GM21447 (cell line): Measurements from ENCODE around the gene HMOX2.

Source experiments
- ATAC-seq: cut with Tn5 transposase; IDR thresholded peaks from one replicate; pipeline ENCODE4 v1.9.1; 2021; ENCODE audit not compliant: unreplicated experiment

Gene HMOX2

DNA sequence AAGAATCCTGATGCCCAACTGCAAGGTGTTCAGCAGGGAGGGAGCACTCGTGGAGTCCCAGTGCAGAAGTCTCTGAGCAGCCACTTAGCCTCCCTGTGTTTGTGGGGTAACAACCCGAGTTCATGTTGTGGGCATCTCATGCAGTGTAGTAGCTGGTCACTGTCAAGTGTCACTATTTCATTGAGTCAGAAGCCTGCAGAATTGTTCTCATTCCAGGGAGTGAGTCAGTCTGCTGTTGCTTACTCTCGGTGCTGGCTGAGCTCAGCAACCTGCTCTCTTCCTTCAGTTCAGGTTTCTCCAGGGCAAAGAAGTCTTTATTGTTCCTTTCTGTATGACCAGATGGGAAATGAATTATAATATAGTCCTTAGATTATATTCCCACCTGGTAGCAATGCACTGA is 24.1 kb downstream of the HMOX2 start:
- no peak for ATAC-seq

DNA sequence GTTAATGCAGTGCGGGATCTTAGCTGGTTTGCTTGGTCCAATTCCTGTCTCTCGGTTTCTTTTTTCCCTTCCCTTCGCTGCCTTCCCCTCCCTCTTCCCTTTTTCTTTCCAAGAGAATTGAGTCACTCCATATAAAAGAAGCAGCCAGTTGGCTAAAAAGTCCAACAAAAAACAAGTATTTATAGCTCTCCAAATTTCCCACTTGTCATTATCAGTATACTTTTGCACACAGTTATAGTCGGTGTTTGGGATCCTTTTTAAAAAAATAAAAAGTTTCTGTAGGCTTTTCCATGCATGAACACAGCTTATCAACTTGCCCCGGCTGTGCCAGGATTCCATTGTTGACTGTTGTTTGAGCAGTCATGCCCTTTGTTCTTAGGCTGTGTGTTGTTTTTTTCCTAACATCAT is 24.9 kb downstream of the HMOX2 start:
- ATAC-seq, result no peak

DNA sequence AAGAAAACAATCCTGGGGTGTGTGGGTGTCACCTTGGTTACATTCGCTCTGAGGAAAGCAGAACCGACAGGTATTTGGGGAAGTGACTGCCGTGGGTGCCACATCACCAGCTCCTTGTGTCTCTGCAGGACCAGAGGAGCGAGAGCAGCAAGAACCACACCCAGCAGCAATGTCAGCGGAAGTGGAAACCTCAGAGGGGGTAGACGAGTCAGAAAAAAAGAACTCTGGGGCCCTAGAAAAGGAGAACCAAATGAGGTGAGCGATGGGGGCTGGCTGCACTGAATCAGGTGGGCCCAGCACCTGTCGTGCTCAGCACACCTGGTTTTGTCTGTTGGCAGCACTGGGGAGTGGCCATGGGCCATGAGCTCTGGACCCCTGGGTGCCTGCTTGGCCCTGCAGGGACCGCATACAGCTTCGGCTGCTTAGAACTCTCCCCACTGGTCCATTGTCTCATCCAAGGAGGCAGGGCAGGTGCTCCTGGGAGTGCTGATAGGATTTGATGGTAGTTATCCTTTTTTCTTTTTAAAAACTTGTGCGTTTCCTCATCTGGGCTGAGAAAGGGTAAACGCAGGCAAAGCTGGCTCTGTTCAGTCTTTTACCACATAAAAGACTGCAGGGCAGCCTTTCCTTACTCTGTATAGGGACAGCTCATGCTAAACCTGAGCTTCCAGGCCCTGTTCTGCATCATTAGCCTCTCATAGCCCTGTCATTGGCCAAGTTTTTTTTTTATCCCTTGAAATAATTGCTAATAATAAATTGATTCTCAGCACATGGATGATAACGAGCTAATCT is 29.4 kb downstream of the HMOX2 start:
- peak; percentile 89 for ATAC-seq

DNA sequence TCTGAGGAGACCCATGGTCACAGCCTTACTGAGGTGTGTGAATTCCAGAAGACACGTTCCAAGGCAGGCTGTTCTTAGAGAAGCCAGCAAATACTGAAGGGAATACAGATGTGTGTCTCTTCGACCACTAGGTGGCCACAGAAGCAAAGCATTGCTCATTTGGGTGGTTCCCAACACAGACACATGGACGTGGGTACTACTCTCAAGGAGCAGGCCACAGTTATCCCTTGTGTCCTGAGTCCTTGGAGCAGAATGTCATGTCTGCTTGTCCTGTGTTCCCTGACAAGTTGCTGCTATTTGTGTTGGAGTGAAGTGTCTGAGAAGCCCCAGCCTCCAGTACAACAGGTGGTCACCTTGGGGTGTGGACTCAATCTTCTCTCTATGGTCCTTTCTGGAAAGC is 30.3 kb downstream of the HMOX2 start:
- ATAC-seq, result no peak

DNA sequence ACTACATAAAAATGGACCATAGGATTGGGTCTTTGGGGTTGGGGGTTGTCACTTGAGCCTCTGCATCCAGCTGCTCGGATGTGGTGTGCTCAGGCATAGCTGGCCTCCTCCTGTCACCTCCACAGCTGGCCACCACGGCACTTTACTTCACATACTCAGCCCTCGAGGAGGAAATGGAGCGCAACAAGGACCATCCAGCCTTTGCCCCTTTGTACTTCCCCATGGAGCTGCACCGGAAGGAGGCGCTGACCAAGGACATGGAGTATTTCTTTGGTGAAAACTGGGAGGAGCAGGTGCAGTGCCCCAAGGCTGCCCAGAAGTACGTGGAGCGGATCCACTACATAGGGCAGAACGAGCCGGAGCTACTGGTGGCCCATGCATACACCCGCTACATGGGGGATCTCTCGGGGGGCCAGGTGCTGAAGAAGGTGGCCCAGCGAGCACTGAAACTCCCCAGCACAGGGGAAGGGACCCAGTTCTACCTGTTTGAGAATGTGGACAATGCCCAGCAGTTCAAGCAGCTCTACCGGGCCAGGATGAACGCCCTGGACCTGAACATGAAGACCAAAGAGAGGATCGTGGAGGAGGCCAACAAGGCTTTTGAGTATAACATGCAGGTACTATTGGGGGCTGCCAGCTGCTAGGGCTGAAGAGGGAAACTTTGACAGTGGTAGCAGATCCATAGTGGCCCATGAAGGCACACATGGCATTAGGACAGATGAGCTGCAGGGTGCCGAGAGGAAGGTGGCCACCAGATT is 31.6 kb downstream of the HMOX2 start:
- no peak for ATAC-seq

DNA sequence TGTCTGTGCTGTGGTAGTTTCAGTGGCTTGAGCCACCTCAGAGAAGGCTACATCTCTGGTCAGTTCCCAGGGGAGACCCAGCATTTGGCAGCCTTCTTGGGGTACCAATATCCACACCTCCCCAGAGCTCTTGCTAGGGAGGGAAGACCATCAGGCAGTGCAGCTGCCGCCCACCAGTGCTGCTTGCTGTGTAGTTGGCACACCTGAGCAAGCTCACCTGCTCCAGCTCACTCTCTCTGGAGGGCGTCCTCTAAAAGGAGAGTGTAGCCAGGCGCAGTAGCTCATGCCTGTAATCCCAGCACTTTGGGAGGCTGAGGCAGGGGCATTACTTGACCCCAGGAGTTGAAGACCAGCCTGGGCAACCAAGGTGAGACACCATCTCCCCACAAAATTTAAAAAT is 32.6 kb downstream of the HMOX2 start:
- no peak for ATAC-seq

DNA sequence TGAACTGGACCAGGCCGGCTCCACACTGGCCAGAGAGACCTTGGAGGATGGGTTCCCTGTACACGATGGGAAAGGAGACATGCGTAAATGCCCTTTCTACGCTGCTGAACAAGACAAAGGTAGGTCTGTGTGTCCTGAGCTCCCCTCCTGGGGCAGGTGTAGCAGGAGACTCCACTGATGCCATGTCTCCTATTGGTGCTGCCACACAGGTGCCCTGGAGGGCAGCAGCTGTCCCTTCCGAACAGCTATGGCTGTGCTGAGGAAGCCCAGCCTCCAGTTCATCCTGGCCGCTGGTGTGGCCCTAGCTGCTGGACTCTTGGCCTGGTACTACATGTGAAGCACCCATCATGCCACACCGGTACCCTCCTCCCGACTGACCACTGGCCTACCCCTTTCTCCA is 33.2 kb downstream of the HMOX2 start:
- no peak for ATAC-seq

DNA sequence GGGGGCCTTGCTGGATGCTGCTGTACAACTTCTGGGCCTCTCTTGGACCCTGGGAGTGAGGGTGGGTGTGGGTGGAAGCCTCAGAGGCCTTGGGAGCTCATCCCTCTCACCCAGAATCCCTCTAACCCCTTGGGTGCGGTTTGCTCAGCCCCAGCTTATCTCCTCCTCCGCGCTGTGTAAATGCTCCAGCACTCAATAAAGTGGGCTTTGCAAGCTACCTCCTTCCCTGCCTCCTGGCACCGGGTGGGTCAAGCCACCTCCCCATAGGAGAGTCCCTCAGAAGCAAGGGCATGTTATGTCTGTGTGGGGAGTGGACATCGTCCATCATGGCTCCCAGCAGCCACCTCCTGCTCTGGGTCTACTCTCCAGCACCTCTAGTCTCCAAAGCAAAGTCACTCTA is 33.9 kb downstream of the HMOX2 start:
- ATAC-seq, result no peak

DNA sequence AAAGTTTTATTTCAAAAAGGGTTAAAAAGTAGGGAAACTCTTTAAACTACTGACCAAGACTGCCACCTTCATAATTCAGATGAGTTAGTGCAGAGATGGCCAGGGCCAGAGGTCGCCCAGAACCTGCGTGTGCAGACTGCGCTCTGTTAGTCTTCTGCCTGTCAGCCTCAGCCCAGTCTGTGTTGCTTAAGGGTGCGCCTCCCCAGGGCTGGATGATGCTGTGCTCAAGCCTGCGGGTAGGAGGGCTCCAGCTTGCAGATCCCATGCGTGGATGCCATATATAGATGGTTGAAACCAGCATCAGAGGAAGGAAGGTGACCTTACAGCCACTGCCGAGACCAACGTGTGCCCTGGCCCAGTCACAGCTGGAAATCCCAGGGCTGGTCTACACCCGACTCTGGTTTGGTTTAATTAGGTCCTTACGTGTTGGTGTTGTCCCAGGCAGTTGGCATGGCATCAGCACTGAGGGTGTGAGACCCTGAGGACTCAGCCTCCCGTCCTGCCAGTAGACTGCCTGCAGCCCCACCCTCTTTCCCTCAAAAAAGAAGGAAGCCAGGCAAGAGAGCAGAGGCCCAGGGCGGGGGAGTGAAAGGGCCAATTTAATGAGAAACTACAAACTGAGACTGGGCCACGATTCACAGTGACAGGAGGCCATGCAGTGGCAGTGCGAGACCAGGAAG is 34.7 kb downstream of the HMOX2 start:
- no peak for ATAC-seq

DNA sequence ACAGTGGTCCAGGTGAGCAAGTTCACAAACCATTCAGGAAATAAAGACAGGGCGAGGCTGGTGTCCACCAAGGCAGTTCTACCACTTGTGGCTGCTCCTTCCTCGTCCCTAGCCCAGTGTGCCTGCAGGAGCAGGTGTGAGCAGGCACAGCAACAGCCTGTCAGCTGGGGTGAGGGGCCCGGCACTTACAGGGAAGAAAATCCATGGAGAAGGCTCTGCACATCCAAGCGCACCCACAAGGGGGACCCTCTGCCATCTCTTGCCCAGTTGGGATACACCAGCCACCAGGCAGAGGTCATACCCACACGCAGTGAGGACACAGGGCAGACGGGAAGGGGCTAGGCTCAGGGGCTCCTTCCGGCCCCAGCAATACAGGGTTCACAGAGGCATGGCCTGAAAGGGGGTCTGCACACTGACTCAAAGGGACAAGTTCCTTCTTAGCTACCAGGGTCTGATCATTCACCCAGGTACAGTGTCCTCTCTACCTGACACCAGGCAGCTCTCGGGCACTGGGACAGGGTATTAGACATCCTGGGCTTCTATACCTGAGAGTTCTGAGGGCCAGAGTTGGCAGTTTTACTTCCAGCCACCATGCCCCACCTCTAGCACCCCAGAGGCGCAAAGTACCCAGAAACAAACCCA is 35.4 kb downstream of the HMOX2 start:
- no peak for ATAC-seq

DNA sequence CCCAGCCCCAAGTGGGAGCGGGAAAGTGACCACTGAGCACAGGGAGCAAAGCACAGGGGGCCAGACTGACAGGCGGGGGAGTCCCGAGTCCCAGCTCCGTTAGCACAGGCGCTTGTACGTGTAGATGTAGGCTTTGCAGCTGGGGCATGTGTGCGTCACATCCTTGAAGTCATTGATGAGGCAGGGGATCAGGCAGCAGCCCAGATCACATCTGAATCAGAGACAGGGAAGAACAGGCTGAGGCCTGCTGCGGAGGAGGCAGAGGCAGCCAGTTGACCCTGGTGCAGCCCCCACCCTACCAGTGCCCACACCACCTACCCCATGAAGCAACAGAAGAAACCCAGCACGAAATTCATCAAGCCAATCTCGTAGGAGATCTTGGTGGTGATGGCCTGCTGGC is 36.3 kb downstream of the HMOX2 start:
- no peak for ATAC-seq

DNA sequence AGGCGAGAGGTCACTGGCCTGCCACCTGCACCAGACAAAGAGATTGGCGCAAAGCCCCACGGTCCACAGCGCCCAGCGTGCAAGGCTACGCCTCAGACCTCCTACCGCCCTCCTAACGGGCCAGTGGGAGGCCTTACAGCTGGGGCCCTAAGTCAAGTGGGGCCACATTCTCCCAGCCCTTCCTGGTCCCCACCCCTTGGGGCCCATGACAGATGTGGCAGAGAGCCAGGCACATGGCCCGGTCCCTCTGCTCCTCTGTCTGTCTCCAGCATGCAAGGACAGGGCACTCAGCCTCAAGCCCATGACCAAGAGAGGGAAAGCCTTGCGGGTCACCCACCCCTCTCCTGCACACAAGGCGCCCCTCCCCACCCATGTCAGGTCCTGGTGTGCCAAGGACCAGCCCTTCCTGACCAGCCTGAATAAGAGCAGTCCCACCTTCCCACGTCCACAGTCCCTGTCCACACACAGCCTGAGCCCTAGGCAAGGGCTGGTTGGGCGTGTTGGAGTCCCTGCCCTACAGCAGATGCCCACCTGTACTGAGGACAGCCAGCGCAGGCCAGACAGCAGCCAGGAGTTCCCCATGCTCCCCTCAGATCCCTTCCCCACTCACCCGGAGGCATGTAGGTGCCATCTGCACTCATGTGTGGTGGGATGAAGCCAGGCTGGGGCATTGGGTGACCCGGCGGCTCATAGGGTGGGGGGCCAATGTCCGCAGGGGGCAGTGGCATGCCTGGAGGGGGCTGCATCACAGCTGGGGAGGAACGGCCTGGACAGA is 37.1 kb downstream of the HMOX2 start:
- no peak for ATAC-seq

DNA sequence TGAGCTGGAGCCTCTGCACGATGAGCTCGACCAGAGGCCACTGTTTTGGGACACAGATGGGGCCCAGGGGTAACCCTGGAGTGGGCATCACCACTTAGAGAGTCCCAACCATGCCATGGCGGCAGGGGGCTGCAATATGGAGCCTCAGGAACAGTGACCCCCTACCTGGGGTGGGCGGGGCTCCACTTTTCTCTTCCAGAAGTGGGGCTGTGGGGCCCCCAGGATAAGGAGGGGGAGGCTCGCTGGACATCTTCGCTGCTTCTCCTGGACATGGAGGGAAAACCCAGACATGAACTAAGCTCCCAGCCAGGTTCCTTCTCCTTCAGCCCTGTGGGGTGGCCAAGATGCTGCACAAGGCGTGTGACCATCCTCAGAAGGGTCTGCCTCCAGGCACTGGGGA is 37.7 kb downstream of the HMOX2 start:
- ATAC-seq, result no peak

DNA sequence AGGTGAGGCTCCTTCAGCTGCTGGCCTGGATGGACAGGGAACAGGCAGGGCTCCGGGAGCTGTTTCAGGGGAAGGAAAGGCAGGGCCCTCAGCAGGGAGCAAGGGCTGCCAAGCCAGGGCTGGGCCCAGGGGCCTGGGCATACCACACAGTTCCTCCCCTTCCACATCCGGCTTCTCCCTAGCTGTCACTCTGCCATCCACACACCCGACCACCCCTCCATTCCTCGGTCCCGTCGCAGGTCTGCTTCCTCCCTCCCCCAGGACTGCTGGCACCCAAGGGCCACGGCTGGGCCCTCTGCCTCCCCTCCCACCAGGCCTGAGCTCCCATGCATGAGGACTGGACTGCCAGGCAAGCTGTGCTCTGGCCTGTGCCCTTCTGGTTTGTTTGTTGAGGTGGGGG is 38.4 kb downstream of the HMOX2 start:
- ATAC-seq, result no peak

DNA sequence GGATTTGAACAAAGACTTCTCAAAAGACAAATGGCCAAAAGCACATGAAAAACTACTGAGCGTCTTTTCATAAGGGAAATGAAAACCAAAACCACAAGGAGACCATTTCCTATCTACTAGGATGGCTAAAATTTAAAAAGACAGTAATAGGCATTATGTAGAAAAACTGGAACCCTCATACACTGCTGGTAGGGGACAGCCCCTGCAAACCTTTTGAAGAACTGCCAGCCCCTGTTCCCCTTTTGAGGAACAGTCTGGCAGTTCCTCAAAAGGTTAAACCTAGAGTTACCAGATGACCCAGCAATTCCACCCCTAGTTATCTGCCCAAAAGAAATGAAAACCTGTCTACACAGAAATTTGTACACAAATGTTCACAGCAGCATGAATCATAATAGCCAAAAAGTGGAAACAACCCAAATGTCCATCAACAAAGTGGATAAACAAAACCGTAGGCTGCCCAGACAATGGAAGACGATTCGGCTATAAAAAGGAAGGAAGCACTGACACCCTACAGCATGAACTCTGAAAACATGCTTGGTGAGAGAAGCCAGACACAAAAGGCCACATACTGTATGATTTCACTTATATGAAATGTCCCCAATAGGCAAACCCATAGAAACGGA is 39.5 kb downstream of the HMOX2 start:
- ATAC-seq, result no peak

DNA sequence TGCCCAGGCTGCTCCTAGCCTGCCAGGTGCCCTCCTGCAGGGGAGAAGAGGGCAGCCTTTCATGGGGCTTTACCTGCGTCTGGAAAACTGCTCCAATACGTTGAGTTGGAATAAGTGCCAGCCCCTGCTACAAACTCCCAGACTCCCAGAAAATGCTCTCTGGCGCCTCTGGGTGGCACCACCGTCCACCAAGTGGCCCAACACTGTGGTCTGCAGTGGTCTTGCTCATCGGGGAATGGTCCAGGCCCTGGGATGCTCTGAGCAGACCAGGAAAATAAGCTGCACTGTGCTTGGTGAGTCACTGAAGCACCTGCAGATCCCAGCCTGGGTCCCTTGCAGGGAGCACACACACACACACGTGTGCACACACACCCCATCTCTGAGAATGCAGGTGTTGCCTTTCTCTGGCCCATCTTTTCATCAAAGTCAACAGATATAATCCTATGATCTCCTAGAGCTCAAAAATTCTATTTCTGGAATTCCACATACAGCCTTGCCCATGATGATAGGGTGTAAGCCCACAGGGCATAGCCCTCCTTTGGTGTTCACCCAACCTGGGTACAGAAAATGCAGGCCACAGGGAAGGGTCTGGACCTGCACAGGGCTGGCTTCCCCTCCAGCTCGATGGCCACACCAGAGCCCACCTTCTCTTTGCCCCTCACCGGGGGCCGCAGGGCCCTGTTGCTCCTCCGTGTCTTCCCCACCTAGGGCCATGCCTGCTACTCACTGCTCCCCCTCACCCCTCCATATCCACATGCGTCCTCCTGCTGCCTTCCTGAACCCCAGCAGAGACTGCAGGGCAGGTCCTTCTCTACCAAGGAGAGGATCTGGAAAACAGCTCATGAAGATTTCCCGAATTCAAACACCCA is 41.8 kb downstream of the HMOX2 start:
- ATAC-seq, result no peak

DNA sequence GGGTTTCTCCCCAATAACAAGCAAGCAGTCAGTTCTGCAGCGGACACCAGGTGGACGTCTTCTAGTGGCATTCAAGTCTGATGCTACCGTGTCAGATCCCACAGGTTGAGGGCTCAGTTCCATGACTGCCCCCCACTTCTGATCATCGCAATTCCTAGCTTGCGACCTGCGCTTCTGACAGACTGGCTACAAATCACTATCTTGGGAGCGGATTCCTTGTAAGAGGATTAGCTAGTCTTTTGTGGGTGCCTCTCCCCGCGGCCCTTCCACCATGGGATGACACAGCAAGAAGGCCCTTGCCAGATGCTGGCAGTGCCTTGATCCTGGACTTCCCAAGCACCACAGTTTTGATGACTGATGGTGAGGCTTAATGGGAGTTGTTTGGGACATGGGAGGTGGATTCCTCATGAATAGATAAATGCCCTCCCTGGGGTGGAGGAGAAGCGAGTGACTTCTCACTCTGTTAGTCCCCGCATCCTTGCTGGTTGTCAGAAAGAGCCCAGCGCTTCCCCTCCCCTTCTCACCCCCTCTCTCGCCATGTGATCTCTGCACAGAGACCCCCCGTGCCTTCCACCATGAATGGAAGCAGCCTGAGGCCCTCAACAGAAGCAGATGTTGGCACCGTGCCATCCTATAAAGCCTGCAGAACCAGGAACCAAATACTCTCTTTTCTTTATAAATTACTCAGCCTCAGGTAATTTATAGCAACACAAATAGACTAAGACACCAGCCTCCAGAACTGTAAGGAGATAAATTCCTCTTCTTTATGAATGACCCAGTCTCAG is 43.3 kb downstream of the HMOX2 start:
- ATAC-seq, result no peak

DNA sequence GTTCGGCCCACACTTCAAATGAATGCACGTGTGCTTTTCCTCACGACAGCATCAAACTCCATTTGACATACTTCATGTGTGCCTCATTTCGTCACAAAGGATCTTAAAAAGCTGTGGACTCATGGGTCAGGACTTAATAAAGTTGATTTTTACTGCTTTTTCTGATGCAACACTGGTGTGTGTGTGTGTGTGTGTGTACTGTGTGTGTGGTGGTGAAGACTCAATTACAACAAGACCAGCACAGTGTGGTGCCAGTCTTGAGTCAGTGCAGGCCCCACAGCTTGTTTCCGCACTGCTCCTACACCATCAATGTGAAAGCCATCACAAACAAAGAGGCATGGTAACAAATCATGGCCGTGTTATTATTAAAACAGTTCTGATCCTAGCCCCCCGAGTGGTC is 44.7 kb downstream of the HMOX2 start:
- no peak for ATAC-seq
